CD8-positive, alpha-beta memory T cell (primary cell): ENCODE measurements around the gene ITPR2. TPM values are rescaled to one million over a fixed set of nuclear protein-coding genes. Genes with fewer than 3 reads are reported as not detected.
"Not testable (repeated sequence)": the region's sequence is repeated elsewhere in the genome, so short reads cannot be mapped to it uniquely, and the experiment has no call there.

Experiments
- CTCF ChIA-PET: fragments of 350-600 bp; sonication (Branson Sonifier 250); formaldehyde crosslinking; loops from one replicate; lab custom pipeline; 2021; ENCODE audit warnings: antibody characterized with exemption; lab: Charles Lee
- POLR2A ChIA-PET: fragments of 350-600 bp; sonication (Branson Sonifier 250); formaldehyde crosslinking; loops from one replicate; lab custom pipeline; 2021; ENCODE audit warnings: antibody characterized with exemption; lab: Charles Lee
- DNase-seq, 5 donors: peaks; one replicate each; pipeline versions ENCODE4 v3.0.0 to v3.0.0-alpha.2; 2020 to 2022; ENCODE audit warnings: mixed read lengths in 1 of 5
- H3K27ac ChIP-seq: one replicate; pipeline ENCODE4 v1.7.0; 2013; ENCODE audit warnings: low read depth, mild to moderate bottlenecking, low read length, moderate library complexity
- H3K27me3 ChIP-seq: 2 replicates; pipeline ENCODE4 v1.7.0; 2013; ENCODE audit warnings: low read length, mild to moderate bottlenecking; ENCODE audit not compliant: insufficient read depth, poor library complexity, severe bottlenecking
- H3K36me3 ChIP-seq: 2 replicates; pipeline ENCODE4 v1.7.0; 2013; ENCODE audit warnings: mild to moderate bottlenecking, low read length, moderate library complexity; ENCODE audit not compliant: insufficient read depth
- H3K4me1 ChIP-seq: 2 replicates; pipeline ENCODE4 v1.7.0; 2013; ENCODE audit warnings: mild to moderate bottlenecking, low read length, moderate library complexity; ENCODE audit not compliant: insufficient read depth
- H3K4me3 ChIP-seq: 2 replicates; pipeline ENCODE4 v1.7.0; 2013; ENCODE audit warnings: mild to moderate bottlenecking, low read length
- H3K9me3 ChIP-seq: 2 replicates; pipeline ENCODE4 v1.7.0; 2013; ENCODE audit warnings: mild to moderate bottlenecking, low read length
- H3K27ac Mint-ChIP-seq, 8 donors: one replicate each; pipeline ENCODE4 v1.8.0; 2020 to 2021; ENCODE audit warnings: mixed read lengths in 8 of 8, mild to moderate bottlenecking in 6 of 8, inconsistent platforms in 3 of 8, moderate library complexity in 3 of 8
- H3K27me3 Mint-ChIP-seq, 2 donors: one replicate each; pipeline ENCODE4 v1.8.0; 2020 to 2021; ENCODE audit warnings: mixed read lengths in 2 of 2, mild to moderate bottlenecking in 1 of 2, moderate library complexity in 1 of 2
- H3K36me3 Mint-ChIP-seq, 3 donors: one replicate each; pipeline ENCODE4 v1.8.0; 2020 to 2021; ENCODE audit warnings: mixed read lengths in 3 of 3, inconsistent platforms in 1 of 3, mild to moderate bottlenecking in 1 of 3
- H3K4me1 Mint-ChIP-seq, 3 donors: one replicate each; pipeline ENCODE4 v1.8.0; 2020 to 2021; ENCODE audit warnings: mixed read lengths in 3 of 3, inconsistent platforms in 1 of 3, mild to moderate bottlenecking in 1 of 3
- H3K4me3 Mint-ChIP-seq, 7 donors: one replicate each; pipeline ENCODE4 v1.8.0; 2020 to 2021; ENCODE audit warnings: mixed read lengths in 7 of 7, mild to moderate bottlenecking in 6 of 7, moderate library complexity in 4 of 7, inconsistent platforms in 2 of 7
- H3K9me3 Mint-ChIP-seq, 5 donors: one replicate each; pipeline ENCODE4 v1.8.0; 2020 to 2022; ENCODE audit warnings: mixed read lengths in 5 of 5, mild to moderate bottlenecking in 3 of 5, moderate library complexity in 2 of 5, inconsistent platforms in 1 of 5
- polyA plus RNA-seq: library from polyadenylated mRNA; unstranded; fragments of 300-500 nt; fragmentation: Illumina TruSeq; gene quantifications from one replicate; pipeline ENCODE4 v1.2.3, GENCODE V29; 2021
- total RNA-seq, 2 experiments: library from RNA; stranded (reverse); gene quantifications; one replicate each; pipeline ENCODE4 v1.2.3, GENCODE V29; 2021

The ITPR2 gene
- total and polyA plus RNA-seq, 3 experiments from 2014 or later, result 13.0 to 29.4 (median 24.0) TPM

- H3K36me3 Mint-ChIP-seq, result peaks cover 29 to 68% (median 35%) of the 10 kb centered on the region in 3 donors
- Histone ChIP-seq H3K27me3 (no peaks in the 10 kb centered on the region), H3K4me1 (no peaks in the 10 kb centered on the region), H3K4me3 (no peak overlapping the region), H3K9me3 (no peaks in the 10 kb centered on the region), H3K36me3 (peaks cover 10% of the 10 kb centered on the region), H3K27ac (no peak overlapping the region)
- peaks cover 0 to 6% (median 0%) of the 10 kb centered on the region in 5 donors for H3K9me3 Mint-ChIP-seq
- no peak overlapping the region for H3K27ac Mint-ChIP-seq
- H3K4me3 Mint-ChIP-seq, result no peak overlapping the region
- ChIA-PET POLR2A (no interaction called here), CTCF (no interaction called here)
- H3K27me3 Mint-ChIP-seq, result no peaks in the 10 kb centered on the region
- H3K4me1 Mint-ChIP-seq, result no peaks in the 10 kb centered on the region
- no peak for DNase-seq
Observed at GRCh38 chr12:26684101-26684500, 148.9 kb downstream of the ITPR2 start.

GRCh38 chr12:26683443-26683842 is 149.6 kb downstream of the ITPR2 start:
- Mint-ChIP-seq H3K4me3 (no peak overlapping the region), H3K4me1 (no peaks in the 10 kb centered on the region), H3K27ac (no peak overlapping the region), H3K36me3 (peaks cover 29 to 74% (median 37%) of the 10 kb centered on the region in 3 donors), H3K9me3 (peaks cover 0 to 6% (median 0%) of the 10 kb centered on the region in 5 donors), H3K27me3 (no peaks in the 10 kb centered on the region)
- ChIA-PET POLR2A (no interaction called here), CTCF (no interaction called here)
- H3K9me3 ChIP-seq, result no peaks in the 10 kb centered on the region
- H3K4me1 ChIP-seq, result no peaks in the 10 kb centered on the region
- DNase-seq, result no peak
- no peaks in the 10 kb centered on the region for H3K27me3 ChIP-seq
- no peak overlapping the region for H3K27ac ChIP-seq
- H3K36me3 ChIP-seq, result peaks cover 10% of the 10 kb centered on the region
- no peak overlapping the region for H3K4me3 ChIP-seq

GRCh38 chr12:26680727-26681455 is 152.1 kb downstream of the ITPR2 start:
- Mint-ChIP-seq H3K4me1 (no peaks in the 10 kb centered on the region), H3K9me3 (peaks cover 0 to 6% (median 0%) of the 10 kb centered on the region in 5 donors), H3K27me3 (no peaks in the 10 kb centered on the region), H3K27ac (peak overlapping the region in 3 of 8 donors; percentile 7 to 48 (median 24)), H3K4me3 (no peak overlapping the region), H3K36me3 (peaks cover 17 to 68% (median 38%) of the 10 kb centered on the region in 3 donors)
- no peak overlapping the region for H3K4me3 ChIP-seq
- ChIA-PET CTCF (no interaction called here), POLR2A (no interaction called here)
- H3K27ac ChIP-seq, result no peak overlapping the region
- H3K27me3 ChIP-seq, result no peaks in the 10 kb centered on the region
- peaks cover 10% of the 10 kb centered on the region for H3K36me3 ChIP-seq
- H3K9me3 ChIP-seq, result no peaks in the 10 kb centered on the region
- DNase-seq, result no peak
- no peaks in the 10 kb centered on the region for H3K4me1 ChIP-seq

- H3K4me3 ChIP-seq, result no peak overlapping the region
- peaks cover 0 to 5% (median 0%) of the 10 kb centered on the region in 5 donors for H3K9me3 Mint-ChIP-seq
- POLR2A ChIA-PET, result no interaction called here
Observed at GRCh38 chr12:26678697-26679660, 154.0 kb downstream of the ITPR2 start.

GRCh38 chr12:26671487-26671886 is 161.5 kb downstream of the ITPR2 start:
- DNase-seq, H3K4me3 ChIP-seq, H3K9me3 Mint-ChIP-seq, H3K27ac Mint-ChIP-seq, H3K9me3 ChIP-seq, H3K4me1 ChIP-seq, H3K27ac ChIP-seq, H3K36me3 ChIP-seq, H3K27me3 Mint-ChIP-seq, H3K4me3 Mint-ChIP-seq, H3K27me3 ChIP-seq, CTCF ChIA-PET, POLR2A ChIA-PET, H3K4me1 Mint-ChIP-seq: not testable (repeated sequence)
- H3K36me3 Mint-ChIP-seq, result peaks cover 9 to 27% (median 13%) of the 10 kb centered on the region in 3 donors

More at GRCh38 chr12:26678697-26679660, 154.0 kb downstream of the ITPR2 start:
- H3K27ac ChIP-seq, result no peak overlapping the region
- H3K27me3 Mint-ChIP-seq, result no peaks in the 10 kb centered on the region
- H3K27me3 ChIP-seq, result no peaks in the 10 kb centered on the region
- peaks cover 9 to 55% (median 32%) of the 10 kb centered on the region in 3 donors for H3K36me3 Mint-ChIP-seq
- no peaks in the 10 kb centered on the region for H3K9me3 ChIP-seq
- H3K4me1 ChIP-seq, result no peaks in the 10 kb centered on the region
- peaks cover 3% of the 10 kb centered on the region for H3K36me3 ChIP-seq
- no peak for DNase-seq
- CTCF ChIA-PET, result no interaction called here
- H3K4me3 Mint-ChIP-seq, result no peak overlapping the region
- no peaks in the 10 kb centered on the region for H3K4me1 Mint-ChIP-seq
- H3K27ac Mint-ChIP-seq, result peak overlapping the region in 5 of 8 donors; percentile 46 to 75 (median 57)

- no peaks in the 10 kb centered on the region for H3K27me3 Mint-ChIP-seq
- Histone ChIP-seq H3K4me3 (no peak overlapping the region), H3K9me3 (no peaks in the 10 kb centered on the region), H3K27ac (no peak overlapping the region), H3K36me3 (peaks cover 4% of the 10 kb centered on the region), H3K27me3 (no peaks in the 10 kb centered on the region), H3K4me1 (no peaks in the 10 kb centered on the region)
- no peaks in the 10 kb centered on the region for H3K9me3 Mint-ChIP-seq
- H3K36me3 Mint-ChIP-seq, result peaks cover 12 to 43% (median 22%) of the 10 kb centered on the region in 3 donors
- ChIA-PET CTCF (interaction anchor here (0.8 kb wide), 1 partner anchor 32 kb away, joined by 3 read pairs; no protein-coding TSS in a partner anchor), POLR2A (no interaction called here)
- no peak overlapping the region for H3K4me3 Mint-ChIP-seq
- H3K27ac Mint-ChIP-seq, result no peak overlapping the region
- no peak for DNase-seq
- H3K4me1 Mint-ChIP-seq, result peaks cover 0 to 2% (median 0%) of the 10 kb centered on the region in 3 donors
Observed at GRCh38 chr12:26668847-26669246, 164.1 kb downstream of the ITPR2 start.

- Histone ChIP-seq H3K27ac (no peak overlapping the region), H3K36me3 (peaks cover 4% of the 10 kb centered on the region), H3K4me3 (no peak overlapping the region), H3K4me1 (no peaks in the 10 kb centered on the region), H3K27me3 (no peaks in the 10 kb centered on the region), H3K9me3 (no peaks in the 10 kb centered on the region)
- ChIA-PET CTCF (interaction anchor here (0.8 kb wide), 1 partner anchor 33 kb away, joined by 3 read pairs; no protein-coding TSS in a partner anchor), POLR2A (no interaction called here)
- Mint-ChIP-seq H3K4me3 (no peak overlapping the region), H3K27ac (no peak overlapping the region), H3K9me3 (no peaks in the 10 kb centered on the region), H3K4me1 (peaks cover 0 to 2% (median 0%) of the 10 kb centered on the region in 3 donors), H3K36me3 (peaks cover 17 to 48% (median 27%) of the 10 kb centered on the region in 3 donors), H3K27me3 (no peaks in the 10 kb centered on the region)
- no peak for DNase-seq
Observed at GRCh38 chr12:26668230-26668629, 164.8 kb downstream of the ITPR2 start.
